Measurements from ENCODE around the gene FREY1.

FREY1 gene

GRCh38 chr11:45917623-45918330 is 10.7 kb upstream of the FREY1 start, which contains the start of gene PEX16:
Gene PEX16 (minus strand): TSS chr11:45917877. CDS start chr11:45917811, 66 bp downstream.
- TF ChIP-seq MAX (IDR thresholded peaks at IDR 0.05), result peak; percentile 59
- TF ChIP-seq USF1 (IDR thresholded peaks at IDR 0.05), result no peak
- TF ChIP-seq ZBTB7A (IDR thresholded peaks at IDR 0.05; ENCODE audit: low read depth), result 0 out of 2 replicates have a peak, but pooled peaks have one; percentile 13
- TF ChIP-seq TEAD4 (IDR thresholded peaks at IDR 0.05), result no peak
- TF ChIP-seq TCF12 (IDR thresholded peaks at IDR 0.05; ENCODE audit: low read depth), result peak; percentile 45; the same call in 1 of the 2 replicates
- peak; percentile 27; the same call in 1 of the 2 replicates for TF ChIP-seq CREB1 (IDR thresholded peaks at IDR 0.05; ENCODE audit: low read depth)
- peak; percentile 53 for TF ChIP-seq NFIC (IDR thresholded peaks at IDR 0.05)
- no peak for TF ChIP-seq REST (IDR thresholded peaks at IDR 0.05; ENCODE audit: low read depth)
- peak; percentile 98 for TF ChIP-seq CEBPB (IDR thresholded peaks at IDR 0.05)
- TF ChIP-seq FOXM1 (IDR thresholded peaks at IDR 0.05; ENCODE audit: borderline replicate concordance, low read depth), result peak; percentile 54; the same call in 1 of the 2 replicates
- TF ChIP-seq RAD21 (IDR thresholded peaks at IDR 0.05; ENCODE audit: low read depth), result 0 out of 2 replicates have a peak, but pooled peaks have one; percentile 1
- TF ChIP-seq TAF1 (IDR thresholded peaks at IDR 0.05; ENCODE audit: low read depth), result peak; percentile 70
- TF ChIP-seq EP300 (IDR thresholded peaks at IDR 0.05; ENCODE audit: borderline replicate concordance), result 0 out of 2 replicates have a peak, but pooled peaks have one; percentile 25
- TF ChIP-seq EGR1 (IDR thresholded peaks at IDR 0.05), result no peak
- no peak for TF ChIP-seq YY1 (IDR thresholded peaks at IDR 0.05; ENCODE audit: low read depth)

GRCh38 chr11:45917286-45917622 is 10.2 kb upstream of the FREY1 start:
- no peak for TF ChIP-seq USF1 (IDR thresholded peaks at IDR 0.05)
- TF ChIP-seq TAF1 (IDR thresholded peaks at IDR 0.05; ENCODE audit: low read depth), result no peak

GRCh38 chr11:45915446-45915845 is 8.4 kb upstream of the FREY1 start:
- TF ChIP-seq MAX (IDR thresholded peaks at IDR 0.05), result no peak
- no peak for TF ChIP-seq TCF12 (IDR thresholded peaks at IDR 0.05; ENCODE audit: low read depth)
- TF ChIP-seq REST (IDR thresholded peaks at IDR 0.05; ENCODE audit: low read depth), result no peak
- TF ChIP-seq CREB1 (IDR thresholded peaks at IDR 0.05; ENCODE audit: low read depth), result no peak
- no peak for TF ChIP-seq RAD21 (IDR thresholded peaks at IDR 0.05; ENCODE audit: low read depth)
- no peak for TF ChIP-seq TAF1 (IDR thresholded peaks at IDR 0.05; ENCODE audit: low read depth)
- no peak for TF ChIP-seq ZBTB7A (IDR thresholded peaks at IDR 0.05; ENCODE audit: low read depth)
- no peak for TF ChIP-seq NFIC (IDR thresholded peaks at IDR 0.05)
- TF ChIP-seq CEBPB (IDR thresholded peaks at IDR 0.05), result no peak
- no peak for TF ChIP-seq YY1 (IDR thresholded peaks at IDR 0.05; ENCODE audit: low read depth)
- no peak for TF ChIP-seq EGR1 (IDR thresholded peaks at IDR 0.05)
- no peak for TF ChIP-seq USF1 (IDR thresholded peaks at IDR 0.05)
- TF ChIP-seq TEAD4 (IDR thresholded peaks at IDR 0.05), result no peak
- no peak for TF ChIP-seq EP300 (IDR thresholded peaks at IDR 0.05; ENCODE audit: borderline replicate concordance)
- TF ChIP-seq FOXM1 (IDR thresholded peaks at IDR 0.05; ENCODE audit: borderline replicate concordance, low read depth), result no peak

- TF ChIP-seq MAX (IDR thresholded peaks at IDR 0.05), result no peak
- no peak for TF ChIP-seq YY1 (IDR thresholded peaks at IDR 0.05; ENCODE audit: low read depth)
- TF ChIP-seq EGR1 (IDR thresholded peaks at IDR 0.05), result no peak
- TF ChIP-seq FOXM1 (IDR thresholded peaks at IDR 0.05; ENCODE audit: borderline replicate concordance, low read depth), result no peak
- no peak for TF ChIP-seq REST (IDR thresholded peaks at IDR 0.05; ENCODE audit: low read depth)
- no peak for TF ChIP-seq TCF12 (IDR thresholded peaks at IDR 0.05; ENCODE audit: low read depth)
- TF ChIP-seq TEAD4 (IDR thresholded peaks at IDR 0.05), result no peak
- no peak for TF ChIP-seq USF1 (IDR thresholded peaks at IDR 0.05)
- TF ChIP-seq ZBTB7A (IDR thresholded peaks at IDR 0.05; ENCODE audit: low read depth), result no peak
- TF ChIP-seq CREB1 (IDR thresholded peaks at IDR 0.05; ENCODE audit: low read depth), result no peak
- TF ChIP-seq RAD21 (IDR thresholded peaks at IDR 0.05; ENCODE audit: low read depth), result no peak
- TF ChIP-seq NFIC (IDR thresholded peaks at IDR 0.05), result no peak
- no peak for TF ChIP-seq TAF1 (IDR thresholded peaks at IDR 0.05; ENCODE audit: low read depth)
- TF ChIP-seq EP300 (IDR thresholded peaks at IDR 0.05; ENCODE audit: borderline replicate concordance), result no peak
- no peak for TF ChIP-seq CEBPB (IDR thresholded peaks at IDR 0.05)
These were observed 7.0 kb upstream of the FREY1 start for GRCh38 chr11:45913942-45914635.
